ENCODE measurements around the gene TSPAN11. TPM values are rescaled to one million over a fixed set of nuclear protein-coding genes. Genes with fewer than 3 reads are reported as not detected.

The TSPAN11 gene
- total and polyA plus RNA-seq, 2 experiments from 2014 or later = 2.1 to 6.0 TPM

DNA sequence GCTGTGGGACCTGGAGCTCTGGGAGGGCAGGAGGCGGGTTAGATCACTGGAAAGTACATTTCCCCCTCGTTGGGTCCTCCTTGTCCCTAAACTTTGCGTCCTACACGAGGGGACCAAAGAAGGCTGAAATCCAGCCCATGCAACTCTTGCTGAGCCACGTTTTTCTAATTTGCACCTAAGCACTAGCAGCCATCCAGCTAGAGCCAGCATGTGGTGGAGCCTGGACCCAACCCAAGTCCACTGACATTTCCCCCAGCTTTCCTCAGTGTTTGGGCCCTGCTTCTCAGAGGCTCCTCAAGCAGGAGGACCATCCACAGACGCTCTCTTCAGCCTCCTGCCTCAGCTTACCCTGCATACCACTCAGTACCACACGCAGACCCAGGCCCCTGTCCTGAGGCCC lies 49.7 kb downstream of the TSPAN11 start (continued):
- TF ChIP-seq EZH2 (IDR thresholded peaks at IDR 0.05; ENCODE audit: low read depth, unreplicated experiment) (no peak), ZNF331 (CRISPR knock-in tag; IDR thresholded peaks at IDR 0.05; ENCODE audit: low read depth) (no peak), JUNB (IDR thresholded peaks at IDR 0.05; ENCODE audit: unreplicated experiment) (no peak)

DNA sequence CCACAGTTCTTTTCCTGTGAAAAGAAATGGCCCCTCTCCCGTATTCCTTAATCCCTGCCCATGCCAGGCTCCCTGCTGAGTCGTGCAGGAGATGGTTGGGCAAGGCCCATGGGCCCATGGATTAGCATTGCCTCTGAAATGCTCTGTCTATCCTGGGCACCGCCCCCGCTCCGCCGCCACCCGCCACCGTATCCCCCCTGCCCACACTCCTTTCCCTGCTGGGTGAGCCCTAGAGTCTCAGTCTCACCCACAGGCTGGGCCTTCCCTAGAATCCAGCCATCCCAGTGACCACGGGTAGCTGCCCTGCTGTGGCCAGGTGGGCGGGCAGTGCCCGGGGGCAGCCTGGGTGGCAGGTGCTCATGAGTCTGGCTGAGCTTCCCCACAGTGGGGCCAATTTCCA lies 50.6 kb downstream of the TSPAN11 start:
- H3K36me3 ChIP-seq (ENCODE audit: insufficient read depth) = no peaks in the 10 kb centered on the region
- Mint-ChIP-seq H3K4me1 (peaks cover 32% of the 10 kb centered on the region), H3K27me3 (ENCODE audit: insufficient read depth, low read depth, poor library complexity) (peaks cover 19% of the 10 kb centered on the region), H3K27ac (no peak overlapping the region), H3K9me3 (no peaks in the 10 kb centered on the region), H3K36me3 (ENCODE audit: low read depth) (no peaks in the 10 kb centered on the region), H3K4me3 (no peak overlapping the region)
- no peaks in the 10 kb centered on the region for H3K9me2 ChIP-seq (ENCODE audit: insufficient read depth)
- TF ChIP-seq NANOG (IDR thresholded peaks at IDR 0.05; ENCODE audit: borderline replicate concordance) (no peak), EZH2 (IDR thresholded peaks at IDR 0.05; ENCODE audit: low read depth, unreplicated experiment) (no peak), POLR2AphosphoS5 (IDR thresholded peaks at IDR 0.05; ENCODE audit: low read depth) (no peak), EZH2phosphoT487 (IDR thresholded peaks at IDR 0.05; ENCODE audit: unreplicated experiment) (no peak), STAT1 (IDR thresholded peaks at IDR 0.05; ENCODE audit: unreplicated experiment) (no peak), ZNF114 (CRISPR knock-in tag; IDR thresholded peaks at IDR 0.05) (no peak), CREB1 (CRISPR knock-in tag; IDR thresholded peaks at IDR 0.05; ENCODE audit: low read depth) (no peak), ZNF331 (CRISPR knock-in tag; IDR thresholded peaks at IDR 0.05; ENCODE audit: low read depth) (no peak), JUNB (IDR thresholded peaks at IDR 0.05; ENCODE audit: unreplicated experiment) (no peak)
- TF ChIP-seq, protein P1, sequence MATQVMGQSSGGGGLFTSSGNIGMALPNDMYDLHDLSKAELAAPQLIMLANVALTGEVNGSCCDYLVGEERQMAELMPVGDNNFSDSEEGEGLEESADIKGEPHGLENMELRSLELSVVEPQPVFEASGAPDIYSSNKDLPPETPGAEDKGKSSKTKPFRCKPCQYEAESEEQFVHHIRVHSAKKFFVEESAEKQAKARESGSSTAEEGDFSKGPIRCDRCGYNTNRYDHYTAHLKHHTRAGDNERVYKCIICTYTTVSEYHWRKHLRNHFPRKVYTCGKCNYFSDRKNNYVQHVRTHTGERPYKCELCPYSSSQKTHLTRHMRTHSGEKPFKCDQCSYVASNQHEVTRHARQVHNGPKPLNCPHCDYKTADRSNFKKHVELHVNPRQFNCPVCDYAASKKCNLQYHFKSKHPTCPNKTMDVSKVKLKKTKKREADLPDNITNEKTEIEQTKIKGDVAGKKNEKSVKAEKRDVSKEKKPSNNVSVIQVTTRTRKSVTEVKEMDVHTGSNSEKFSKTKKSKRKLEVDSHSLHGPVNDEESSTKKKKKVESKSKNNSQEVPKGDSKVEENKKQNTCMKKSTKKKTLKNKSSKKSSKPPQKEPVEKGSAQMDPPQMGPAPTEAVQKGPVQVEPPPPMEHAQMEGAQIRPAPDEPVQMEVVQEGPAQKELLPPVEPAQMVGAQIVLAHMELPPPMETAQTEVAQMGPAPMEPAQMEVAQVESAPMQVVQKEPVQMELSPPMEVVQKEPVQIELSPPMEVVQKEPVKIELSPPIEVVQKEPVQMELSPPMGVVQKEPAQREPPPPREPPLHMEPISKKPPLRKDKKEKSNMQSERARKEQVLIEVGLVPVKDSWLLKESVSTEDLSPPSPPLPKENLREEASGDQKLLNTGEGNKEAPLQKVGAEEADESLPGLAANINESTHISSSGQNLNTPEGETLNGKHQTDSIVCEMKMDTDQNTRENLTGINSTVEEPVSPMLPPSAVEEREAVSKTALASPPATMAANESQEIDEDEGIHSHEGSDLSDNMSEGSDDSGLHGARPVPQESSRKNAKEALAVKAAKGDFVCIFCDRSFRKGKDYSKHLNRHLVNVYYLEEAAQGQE (IDR thresholded peaks at IDR 0.05; ENCODE audit: unreplicated experiment) = no peak
- TF ChIP-seq, protein P2, sequence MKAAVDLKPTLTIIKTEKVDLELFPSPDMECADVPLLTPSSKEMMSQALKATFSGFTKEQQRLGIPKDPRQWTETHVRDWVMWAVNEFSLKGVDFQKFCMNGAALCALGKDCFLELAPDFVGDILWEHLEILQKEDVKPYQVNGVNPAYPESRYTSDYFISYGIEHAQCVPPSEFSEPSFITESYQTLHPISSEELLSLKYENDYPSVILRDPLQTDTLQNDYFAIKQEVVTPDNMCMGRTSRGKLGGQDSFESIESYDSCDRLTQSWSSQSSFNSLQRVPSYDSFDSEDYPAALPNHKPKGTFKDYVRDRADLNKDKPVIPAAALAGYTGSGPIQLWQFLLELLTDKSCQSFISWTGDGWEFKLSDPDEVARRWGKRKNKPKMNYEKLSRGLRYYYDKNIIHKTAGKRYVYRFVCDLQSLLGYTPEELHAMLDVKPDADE (IDR thresholded peaks at IDR 0.05) = no peak
- TF ChIP-seq, protein P3, sequence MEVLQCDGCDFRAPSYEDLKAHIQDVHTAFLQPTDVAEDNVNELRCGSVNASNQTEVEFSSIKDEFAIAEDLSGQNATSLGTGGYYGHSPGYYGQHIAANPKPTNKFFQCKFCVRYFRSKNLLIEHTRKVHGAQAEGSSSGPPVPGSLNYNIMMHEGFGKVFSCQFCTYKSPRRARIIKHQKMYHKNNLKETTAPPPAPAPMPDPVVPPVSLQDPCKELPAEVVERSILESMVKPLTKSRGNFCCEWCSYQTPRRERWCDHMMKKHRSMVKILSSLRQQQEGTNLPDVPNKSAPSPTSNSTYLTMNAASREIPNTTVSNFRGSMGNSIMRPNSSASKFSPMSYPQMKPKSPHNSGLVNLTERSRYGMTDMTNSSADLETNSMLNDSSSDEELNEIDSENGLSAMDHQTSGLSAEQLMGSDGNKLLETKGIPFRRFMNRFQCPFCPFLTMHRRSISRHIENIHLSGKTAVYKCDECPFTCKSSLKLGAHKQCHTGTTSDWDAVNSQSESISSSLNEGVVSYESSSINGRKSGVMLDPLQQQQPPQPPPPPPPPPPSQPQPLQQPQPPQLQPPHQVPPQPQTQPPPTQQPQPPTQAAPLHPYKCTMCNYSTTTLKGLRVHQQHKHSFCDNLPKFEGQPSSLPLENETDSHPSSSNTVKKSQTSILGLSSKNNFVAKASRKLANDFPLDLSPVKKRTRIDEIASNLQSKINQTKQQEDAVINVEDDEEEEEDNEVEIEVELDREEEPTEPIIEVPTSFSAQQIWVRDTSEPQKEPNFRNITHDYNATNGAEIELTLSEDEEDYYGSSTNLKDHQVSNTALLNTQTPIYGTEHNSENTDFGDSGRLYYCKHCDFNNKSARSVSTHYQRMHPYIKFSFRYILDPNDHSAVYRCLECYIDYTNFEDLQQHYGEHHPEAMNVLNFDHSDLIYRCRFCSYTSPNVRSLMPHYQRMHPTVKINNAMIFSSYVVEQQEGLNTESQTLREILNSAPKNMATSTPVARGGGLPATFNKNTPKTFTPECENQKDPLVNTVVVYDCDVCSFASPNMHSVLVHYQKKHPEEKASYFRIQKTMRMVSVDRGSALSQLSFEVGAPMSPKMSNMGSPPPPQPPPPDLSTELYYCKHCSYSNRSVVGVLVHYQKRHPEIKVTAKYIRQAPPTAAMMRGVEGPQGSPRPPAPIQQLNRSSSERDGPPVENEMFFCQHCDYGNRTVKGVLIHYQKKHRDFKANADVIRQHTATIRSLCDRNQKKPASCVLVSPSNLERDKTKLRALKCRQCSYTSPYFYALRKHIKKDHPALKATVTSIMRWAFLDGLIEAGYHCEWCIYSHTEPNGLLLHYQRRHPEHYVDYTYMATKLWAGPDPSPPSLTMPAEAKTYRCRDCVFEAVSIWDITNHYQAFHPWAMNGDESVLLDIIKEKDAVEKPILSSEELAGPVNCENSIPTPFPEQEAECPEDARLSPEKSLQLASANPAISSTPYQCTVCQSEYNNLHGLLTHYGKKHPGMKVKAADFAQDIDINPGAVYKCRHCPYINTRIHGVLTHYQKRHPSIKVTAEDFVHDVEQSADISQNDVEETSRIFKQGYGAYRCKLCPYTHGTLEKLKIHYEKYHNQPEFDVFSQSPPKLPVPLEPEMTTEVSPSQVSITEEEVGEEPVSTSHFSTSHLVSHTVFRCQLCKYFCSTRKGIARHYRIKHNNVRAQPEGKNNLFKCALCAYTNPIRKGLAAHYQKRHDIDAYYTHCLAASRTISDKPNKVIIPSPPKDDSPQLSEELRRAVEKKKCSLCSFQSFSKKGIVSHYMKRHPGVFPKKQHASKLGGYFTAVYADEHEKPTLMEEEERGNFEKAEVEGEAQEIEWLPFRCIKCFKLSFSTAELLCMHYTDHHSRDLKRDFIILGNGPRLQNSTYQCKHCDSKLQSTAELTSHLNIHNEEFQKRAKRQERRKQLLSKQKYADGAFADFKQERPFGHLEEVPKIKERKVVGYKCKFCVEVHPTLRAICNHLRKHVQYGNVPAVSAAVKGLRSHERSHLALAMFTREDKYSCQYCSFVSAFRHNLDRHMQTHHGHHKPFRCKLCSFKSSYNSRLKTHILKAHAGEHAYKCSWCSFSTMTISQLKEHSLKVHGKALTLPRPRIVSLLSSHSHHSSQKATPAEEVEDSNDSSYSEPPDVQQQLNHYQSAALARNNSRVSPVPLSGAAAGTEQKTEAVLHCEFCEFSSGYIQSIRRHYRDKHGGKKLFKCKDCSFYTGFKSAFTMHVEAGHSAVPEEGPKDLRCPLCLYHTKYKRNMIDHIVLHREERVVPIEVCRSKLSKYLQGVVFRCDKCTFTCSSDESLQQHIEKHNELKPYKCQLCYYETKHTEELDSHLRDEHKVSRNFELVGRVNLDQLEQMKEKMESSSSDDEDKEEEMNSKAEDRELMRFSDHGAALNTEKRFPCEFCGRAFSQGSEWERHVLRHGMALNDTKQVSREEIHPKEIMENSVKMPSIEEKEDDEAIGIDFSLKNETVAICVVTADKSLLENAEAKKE (CRISPR knock-in tag; IDR thresholded peaks at IDR 0.05) = no peak
- TF ChIP-seq, protein P4, sequence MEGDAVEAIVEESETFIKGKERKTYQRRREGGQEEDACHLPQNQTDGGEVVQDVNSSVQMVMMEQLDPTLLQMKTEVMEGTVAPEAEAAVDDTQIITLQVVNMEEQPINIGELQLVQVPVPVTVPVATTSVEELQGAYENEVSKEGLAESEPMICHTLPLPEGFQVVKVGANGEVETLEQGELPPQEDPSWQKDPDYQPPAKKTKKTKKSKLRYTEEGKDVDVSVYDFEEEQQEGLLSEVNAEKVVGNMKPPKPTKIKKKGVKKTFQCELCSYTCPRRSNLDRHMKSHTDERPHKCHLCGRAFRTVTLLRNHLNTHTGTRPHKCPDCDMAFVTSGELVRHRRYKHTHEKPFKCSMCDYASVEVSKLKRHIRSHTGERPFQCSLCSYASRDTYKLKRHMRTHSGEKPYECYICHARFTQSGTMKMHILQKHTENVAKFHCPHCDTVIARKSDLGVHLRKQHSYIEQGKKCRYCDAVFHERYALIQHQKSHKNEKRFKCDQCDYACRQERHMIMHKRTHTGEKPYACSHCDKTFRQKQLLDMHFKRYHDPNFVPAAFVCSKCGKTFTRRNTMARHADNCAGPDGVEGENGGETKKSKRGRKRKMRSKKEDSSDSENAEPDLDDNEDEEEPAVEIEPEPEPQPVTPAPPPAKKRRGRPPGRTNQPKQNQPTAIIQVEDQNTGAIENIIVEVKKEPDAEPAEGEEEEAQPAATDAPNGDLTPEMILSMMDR (conservative IDR thresholded peaks at IDR 0.05; ENCODE audit: low read depth in 2 of 2) = no peak
- H2AFZ ChIP-seq = no peak overlapping the region
- DNase-seq (ENCODE audit: low spot score) (no peak), ATAC-seq (no peak)
- no peak overlapping the region for H3K4me2 ChIP-seq
- H3K27me3 ChIP-seq (ENCODE audit: insufficient read depth) = no peaks in the 10 kb centered on the region
- H3K4me1 ChIP-seq (ENCODE audit: insufficient read depth) = peaks cover 13% of the 10 kb centered on the region
- no peak overlapping the region for H3K27ac ChIP-seq (ENCODE audit: low read depth)
- no peak overlapping the region for H3K4me3 ChIP-seq
- no peaks in the 10 kb centered on the region for H3K79me2 ChIP-seq (replicated peaks; ENCODE audit: insufficient read depth)
- no peaks in the 10 kb centered on the region for H4K20me1 ChIP-seq (replicated peaks; ENCODE audit: insufficient read depth)
- no peaks in the 10 kb centered on the region for H3F3A ChIP-seq (replicated peaks; ENCODE audit: low read depth)

Data from GM23338 (cell line).